ENCODE data around the gene EXOC3. TPM values are rescaled to one million over a fixed set of nuclear protein-coding genes. Genes with fewer than 3 reads are reported as not detected.

The EXOC3 gene
- total RNA-seq, 1 donor: 59.0 TPM

- DNase-seq (ENCODE audit: low read depth in 2 of 3, low spot score in 2 of 3): no peak
These were observed 10.9 kb downstream of the EXOC3 start for GRCh38 chr5:453725-454481.

GRCh38 chr5:454936-455335 lies 12.0 kb downstream of the EXOC3 start:
- no peak for DNase-seq (ENCODE audit: low read depth in 2 of 3, low spot score in 2 of 3)

GRCh38 chr5:455806-456205 lies 12.8 kb downstream of the EXOC3 start:
- no peak for DNase-seq (ENCODE audit: low read depth in 2 of 3, low spot score in 2 of 3)

GRCh38 chr5:456351-457194 lies 13.6 kb downstream of the EXOC3 start:
- no peak for DNase-seq (ENCODE audit: low read depth in 2 of 3, low spot score in 2 of 3)

- no peak for DNase-seq (ENCODE audit: low read depth in 2 of 3, low spot score in 2 of 3)
These were observed 14.4 kb downstream of the EXOC3 start for GRCh38 chr5:457195-457961.

- DNase-seq (ENCODE audit: low read depth in 2 of 3, low spot score in 2 of 3): no peak
These were observed 15.8 kb downstream of the EXOC3 start for GRCh38 chr5:458547-459353.

GRCh38 chr5:459562-460272 lies 16.7 kb downstream of the EXOC3 start:
- no peak for DNase-seq (ENCODE audit: low read depth in 2 of 3, low spot score in 2 of 3)

GRCh38 chr5:460273-460625 lies 17.3 kb downstream of the EXOC3 start:
- DNase-seq (ENCODE audit: low read depth in 2 of 3, low spot score in 2 of 3): no peak

GRCh38 chr5:462051-462481 lies 19.1 kb downstream of the EXOC3 start:
- DNase-seq (ENCODE audit: low read depth in 2 of 3, low spot score in 2 of 3): no peak

GRCh38 chr5:463301-463700 lies 20.3 kb downstream of the EXOC3 start:
- no peak for DNase-seq (ENCODE audit: low read depth in 2 of 3, low spot score in 2 of 3)

GRCh38 chr5:463952-464351 lies 21.0 kb downstream of the EXOC3 start:
- peak in 1 of 3 donors; percentile 55 for DNase-seq (ENCODE audit: low read depth in 2 of 3, low spot score in 2 of 3)

GRCh38 chr5:464446-464842 lies 21.5 kb downstream of the EXOC3 start:
- no peak for DNase-seq (ENCODE audit: low read depth in 2 of 3, low spot score in 2 of 3)

GRCh38 chr5:464843-465590 lies 22.0 kb downstream of the EXOC3 start:
- no peak for DNase-seq (ENCODE audit: low read depth in 2 of 3, low spot score in 2 of 3)

- no peak for DNase-seq (ENCODE audit: low read depth in 2 of 3, low spot score in 2 of 3)
These were observed 22.8 kb downstream of the EXOC3 start for GRCh38 chr5:465591-466403.

- DNase-seq (ENCODE audit: low read depth in 2 of 3, low spot score in 2 of 3): no peak
These were observed 23.8 kb downstream of the EXOC3 start for GRCh38 chr5:466661-467310.

- DNase-seq (ENCODE audit: low read depth in 2 of 3, low spot score in 2 of 3): no peak
These were observed 25.4 kb downstream of the EXOC3 start for GRCh38 chr5:468401-468800.

GRCh38 chr5:469752-470483 lies 26.9 kb downstream of the EXOC3 start:
- no peak for DNase-seq (ENCODE audit: low read depth in 2 of 3, low spot score in 2 of 3)

Measured in hematopoietic multipotent progenitor cell (in vitro differentiated cells).